Measurements from ENCODE around the gene UBE3C. TPM values are rescaled to one million over a fixed set of nuclear protein-coding genes. Genes with fewer than 3 reads are reported as not detected.
A peak's percentile ranks its signal among the peaks of the same experiment; 100 is the strongest.

The UBE3C gene
- total RNA-seq, 1 donor from 2014 or later, result 124 TPM

GRCh38 chr7:157291404-157292080, 152.8 kb downstream of the UBE3C start:
- DNase-seq (ENCODE audit: low read depth), result no peak

DNA sequence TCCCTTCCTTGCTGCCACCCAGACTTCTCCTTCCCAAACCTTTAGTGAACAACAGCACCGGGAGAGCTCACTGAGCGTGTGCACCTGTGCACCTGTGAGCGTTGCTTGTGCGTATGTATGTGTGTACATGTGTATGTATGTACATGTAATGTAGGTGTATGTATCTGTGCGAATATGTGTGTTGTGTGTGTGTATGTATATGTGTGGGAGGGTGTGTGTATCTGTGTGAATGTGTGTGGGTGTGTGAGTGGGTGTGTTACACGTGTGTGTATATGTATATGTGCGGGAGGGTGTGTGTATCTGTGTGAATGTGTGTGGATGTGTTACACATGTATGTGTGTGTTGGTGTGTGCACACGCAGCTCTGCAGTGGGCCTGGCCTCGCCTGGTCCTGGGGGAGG, 153.5 kb downstream of the UBE3C start:
- no peak for DNase-seq (ENCODE audit: low read depth)

- no peak for DNase-seq (ENCODE audit: low read depth)
Measured at GRCh38 chr7:157292770-157293412, 154.2 kb downstream of the UBE3C start.

- no peak for DNase-seq (ENCODE audit: low read depth)
Measured at GRCh38 chr7:157293413-157293788, 154.7 kb downstream of the UBE3C start.

- DNase-seq (ENCODE audit: low read depth), result no peak
Measured at GRCh38 chr7:157294773-157295172, 156.0 kb downstream of the UBE3C start.

GRCh38 chr7:157295338-157295737, 156.6 kb downstream of the UBE3C start:
- DNase-seq (ENCODE audit: low read depth), result no peak

DNA sequence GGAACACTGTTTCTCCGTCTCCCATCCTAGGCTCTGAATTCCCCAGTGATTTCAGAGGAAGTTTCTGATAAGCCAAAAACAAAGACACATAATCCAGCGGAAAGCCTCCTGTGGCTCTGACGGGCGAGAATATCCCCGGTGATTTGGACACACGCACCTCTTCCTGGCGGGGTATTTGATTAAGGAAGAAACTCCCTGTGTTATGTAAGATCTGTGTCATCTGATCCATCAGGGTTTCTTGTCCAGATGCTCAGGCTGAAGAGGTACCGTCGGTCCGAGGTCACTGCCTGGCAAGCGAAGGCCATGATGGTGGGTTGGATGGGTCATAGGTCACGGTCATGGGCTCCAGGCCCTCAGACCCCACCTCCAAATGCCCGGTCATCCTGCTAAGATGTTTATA, 158.5 kb downstream of the UBE3C start:
- no peak for DNase-seq (ENCODE audit: low read depth)

GRCh38 chr7:157299317-157299612, 160.5 kb downstream of the UBE3C start:
- no peak for DNase-seq (ENCODE audit: low read depth)

DNA sequence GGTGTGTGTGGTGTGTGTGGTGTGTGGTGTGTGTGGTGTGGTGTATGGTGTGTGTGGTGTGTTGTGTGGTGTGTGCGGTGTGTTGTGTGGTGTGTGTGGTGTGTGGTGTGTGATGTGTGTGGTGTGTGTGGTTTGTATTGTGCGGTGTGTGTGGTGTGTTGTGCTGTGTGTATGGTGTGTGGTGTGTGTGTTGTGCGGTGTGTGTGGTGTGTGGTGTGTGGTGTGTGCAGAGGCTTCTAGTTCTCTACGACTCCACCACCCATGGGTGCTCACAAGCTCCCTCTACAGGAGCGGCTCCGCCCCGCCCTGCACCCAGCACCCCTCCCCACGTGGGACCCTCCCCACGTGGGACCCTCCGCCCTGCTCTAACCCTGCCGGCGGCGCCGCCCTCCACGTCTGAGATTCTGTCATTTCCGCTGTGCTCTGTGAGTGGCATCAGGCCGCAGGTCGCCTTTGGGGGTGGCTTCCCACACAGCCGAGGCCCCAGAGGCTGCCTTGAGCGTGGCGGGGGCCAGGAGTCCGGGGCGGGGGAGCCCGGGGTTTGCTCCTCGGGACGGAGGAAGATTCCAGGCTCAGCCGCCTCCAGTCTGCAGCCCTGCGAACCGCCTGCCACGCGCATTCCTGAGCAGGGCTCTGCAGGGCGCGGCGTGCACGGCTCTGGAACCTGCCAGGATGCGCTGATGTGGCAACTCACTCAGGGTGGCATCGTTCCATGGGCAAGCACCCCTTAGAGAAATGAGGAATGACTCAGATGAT, 161.1 kb downstream of the UBE3C start:
- DNase-seq (ENCODE audit: low read depth), result peak; percentile 57

DNA sequence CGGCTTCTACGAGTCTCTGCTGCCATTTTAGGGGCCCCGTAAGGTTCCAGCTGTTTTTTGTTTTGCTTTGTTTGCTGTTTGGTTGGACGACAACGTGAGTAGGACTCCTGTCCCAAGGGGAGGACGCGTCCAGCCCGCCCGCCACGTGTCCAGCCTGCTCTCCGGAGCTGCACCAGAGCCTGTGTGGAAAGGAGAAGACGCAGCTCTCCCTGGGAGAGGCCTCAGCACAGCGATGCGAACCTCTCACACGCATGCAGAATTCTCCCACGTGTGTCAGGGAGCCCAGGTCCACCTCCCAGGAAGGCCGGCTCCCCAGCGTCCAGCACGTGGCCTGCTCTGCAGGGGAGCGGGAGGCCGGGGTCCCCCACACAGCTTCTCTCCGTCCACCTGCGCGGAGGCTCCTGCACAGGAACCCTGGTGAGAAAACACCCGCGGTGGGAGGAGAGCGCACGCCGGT, 161.7 kb downstream of the UBE3C start:
- DNase-seq (ENCODE audit: low read depth), result no peak

DNA sequence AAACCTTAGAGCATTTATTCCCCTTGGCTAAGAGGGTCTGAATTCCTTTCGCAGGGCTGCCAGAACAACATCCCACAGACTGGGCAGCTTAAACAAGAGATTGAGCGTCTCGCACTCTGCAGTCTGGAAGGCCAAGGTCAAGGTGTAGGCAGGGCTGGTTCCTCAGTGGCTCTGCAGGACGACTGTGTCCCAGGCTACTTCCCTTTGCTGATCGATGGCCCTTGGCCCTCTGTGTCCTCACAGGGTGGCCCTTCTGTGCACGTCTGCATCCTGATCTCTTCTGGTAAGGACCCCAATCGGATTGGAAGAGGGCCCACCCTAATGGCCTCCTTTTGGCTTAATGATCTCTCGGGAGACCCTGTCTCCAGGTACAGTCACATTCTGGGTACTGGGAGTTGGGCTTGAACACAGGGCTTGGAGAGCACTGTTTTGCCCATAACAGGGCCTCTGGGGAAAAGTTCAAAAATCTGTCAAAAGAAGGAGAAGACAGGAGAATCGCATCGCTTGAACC, 162.9 kb downstream of the UBE3C start:
- DNase-seq (ENCODE audit: low read depth), result no peak

- no peak for DNase-seq (ENCODE audit: low read depth)
Measured at GRCh38 chr7:157306846-157307838, 168.4 kb downstream of the UBE3C start.

DNA sequence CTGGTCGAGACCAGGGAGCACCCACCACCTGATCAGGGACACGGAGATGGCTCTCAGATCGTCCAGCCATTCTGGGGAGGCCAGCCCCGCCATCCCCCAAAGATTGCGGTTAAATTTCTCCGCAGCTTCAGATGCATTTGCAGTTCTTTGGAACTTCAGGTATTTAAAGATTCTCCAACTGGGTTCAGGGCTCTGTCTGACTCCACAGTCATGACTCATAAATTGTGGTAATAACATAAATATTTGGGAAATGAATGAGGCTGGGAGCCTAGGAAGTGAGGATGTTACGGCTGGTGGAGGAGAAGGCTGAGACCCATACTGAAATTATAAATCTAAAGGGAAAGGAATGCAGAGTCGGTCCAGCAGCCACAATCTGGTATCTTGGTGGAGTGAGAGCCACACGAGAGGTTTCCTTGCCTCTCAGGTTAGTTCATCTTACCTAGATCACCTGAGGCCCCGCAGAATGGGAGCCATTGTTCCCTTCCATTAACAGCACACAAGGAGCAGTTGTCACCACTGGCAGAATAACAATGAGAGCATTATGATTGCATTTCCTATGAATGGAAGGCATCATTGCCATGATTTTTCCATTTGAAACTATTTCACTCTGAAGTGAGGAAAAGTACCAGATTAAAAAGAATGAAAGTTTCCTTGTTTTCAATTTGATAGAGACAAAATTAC, 171.4 kb downstream of the UBE3C start:
- peak; percentile 94 for DNase-seq (ENCODE audit: low read depth)

GRCh38 chr7:157310676-157311185, 172.0 kb downstream of the UBE3C start:
- DNase-seq (ENCODE audit: low read depth), result no peak

DNA sequence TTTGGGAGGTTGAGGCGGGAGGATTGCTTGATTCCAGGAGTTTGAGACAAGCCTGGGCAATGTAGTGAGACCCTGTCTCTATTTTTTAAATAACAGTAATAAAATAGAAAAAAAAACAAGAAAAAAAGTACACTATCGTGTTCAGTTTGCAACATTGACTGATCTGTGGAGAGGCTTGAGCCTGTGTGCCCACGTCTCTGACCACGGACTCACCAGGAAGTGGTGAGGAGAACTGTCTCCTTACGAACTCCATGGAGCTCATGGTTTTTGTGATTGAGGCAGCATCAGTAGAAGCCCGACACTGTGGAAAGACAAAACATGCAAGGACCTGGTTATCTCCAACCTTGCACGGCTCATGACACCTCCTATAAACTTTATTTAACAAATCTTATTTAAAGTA, 174.2 kb downstream of the UBE3C start:
- no peak for DNase-seq (ENCODE audit: low read depth)

- no peak for DNase-seq (ENCODE audit: low read depth)
Measured at GRCh38 chr7:157313645-157314044, 174.9 kb downstream of the UBE3C start.

DNA sequence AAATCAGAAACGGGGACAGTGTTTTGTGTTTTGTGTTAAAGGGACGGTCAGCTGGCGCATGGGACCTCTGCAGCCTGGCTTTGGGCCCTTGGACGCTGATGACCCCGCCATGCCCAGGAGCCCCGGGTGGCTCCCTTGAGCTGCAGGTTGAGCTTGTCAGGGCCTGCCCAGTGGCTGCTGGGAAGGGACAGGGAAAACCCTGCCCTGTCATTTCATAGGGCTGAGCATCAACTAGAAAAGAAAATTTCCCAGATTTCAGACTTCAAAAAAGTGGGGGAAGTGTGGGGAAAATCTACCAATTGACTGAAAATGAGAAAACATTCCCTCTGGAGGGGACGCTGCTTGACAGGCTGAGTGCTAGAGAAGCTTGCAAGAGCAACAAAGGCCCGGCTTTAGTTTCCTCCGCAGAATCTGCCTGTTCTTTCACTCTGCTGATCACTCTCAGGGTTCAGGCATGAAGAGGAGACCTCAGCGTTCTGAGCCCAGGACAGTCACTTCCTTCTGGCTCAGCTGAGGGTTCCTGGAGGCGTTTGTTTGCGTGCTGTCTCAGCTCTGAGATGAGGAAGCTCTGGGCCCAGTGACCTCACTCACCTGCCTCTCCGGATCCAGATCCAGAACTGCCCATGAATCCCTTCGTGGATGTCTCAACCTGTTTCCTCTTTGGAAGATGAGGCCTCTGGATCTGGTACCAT, 179.4 kb downstream of the UBE3C start:
- DNase-seq (ENCODE audit: low read depth), result no peak

Data from myocyte (in vitro differentiated cells).